Measurements from ENCODE around the gene SPACDR.

DNA sequence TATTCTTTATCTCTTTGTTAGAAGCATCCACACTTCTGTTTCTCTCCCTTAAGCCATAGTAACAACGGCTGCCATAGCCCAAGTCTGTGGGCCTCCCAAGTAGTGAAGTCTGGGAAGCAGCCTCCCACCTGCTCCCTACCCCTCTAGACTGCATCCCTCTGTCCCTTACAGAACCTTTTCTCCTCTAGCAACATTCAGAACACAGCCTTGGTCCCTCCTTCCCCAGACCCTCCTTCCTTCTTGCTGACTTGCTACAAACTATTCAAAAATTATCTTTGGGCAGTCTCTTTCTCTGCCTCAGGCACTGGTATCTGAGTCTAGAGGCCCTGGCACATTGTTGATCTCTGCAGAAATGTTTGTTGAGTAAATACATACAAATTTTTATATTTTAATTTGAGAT, 17.4 kb upstream of the SPACDR start:
- TF ChIP-seq, protein P1, sequence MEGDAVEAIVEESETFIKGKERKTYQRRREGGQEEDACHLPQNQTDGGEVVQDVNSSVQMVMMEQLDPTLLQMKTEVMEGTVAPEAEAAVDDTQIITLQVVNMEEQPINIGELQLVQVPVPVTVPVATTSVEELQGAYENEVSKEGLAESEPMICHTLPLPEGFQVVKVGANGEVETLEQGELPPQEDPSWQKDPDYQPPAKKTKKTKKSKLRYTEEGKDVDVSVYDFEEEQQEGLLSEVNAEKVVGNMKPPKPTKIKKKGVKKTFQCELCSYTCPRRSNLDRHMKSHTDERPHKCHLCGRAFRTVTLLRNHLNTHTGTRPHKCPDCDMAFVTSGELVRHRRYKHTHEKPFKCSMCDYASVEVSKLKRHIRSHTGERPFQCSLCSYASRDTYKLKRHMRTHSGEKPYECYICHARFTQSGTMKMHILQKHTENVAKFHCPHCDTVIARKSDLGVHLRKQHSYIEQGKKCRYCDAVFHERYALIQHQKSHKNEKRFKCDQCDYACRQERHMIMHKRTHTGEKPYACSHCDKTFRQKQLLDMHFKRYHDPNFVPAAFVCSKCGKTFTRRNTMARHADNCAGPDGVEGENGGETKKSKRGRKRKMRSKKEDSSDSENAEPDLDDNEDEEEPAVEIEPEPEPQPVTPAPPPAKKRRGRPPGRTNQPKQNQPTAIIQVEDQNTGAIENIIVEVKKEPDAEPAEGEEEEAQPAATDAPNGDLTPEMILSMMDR (IDR thresholded peaks at IDR 0.05) = no peak
- TF ChIP-seq EP300 (IDR thresholded peaks at IDR 0.05) (no peak), POLR2A (IDR thresholded peaks at IDR 0.05) (no peak)

All from suprapubic skin (tissue), 3 donors.